ENCODE data around the gene MC1R. TPM values are rescaled to one million over a fixed set of nuclear protein-coding genes. Genes with fewer than 3 reads are reported as not detected.

The MC1R gene
- total RNA-seq, 4 donors from 2014 or later, result 2.0 to 5.0 (median 2.9) TPM

- Histone ChIP-seq H3K9me3 (no peaks in the 10 kb centered on the region), H3K4me3 (no peak overlapping the region), H3K4me1 (no peaks in the 10 kb centered on the region), H3K36me3 (peaks cover 75 to 89% (median 84%) of the 10 kb centered on the region in 4 donors), H3K27me3 (no peaks in the 10 kb centered on the region), H3K27ac (replicated peaks in 1 of 4) (no peak overlapping the region)
- 95% methylated on average over 7 of the region's 11 CpGs for WGBS
- TF ChIP-seq CTCF (IDR thresholded peaks at IDR 0.05) (no peak), POLR2A (IDR thresholded peaks at IDR 0.05; ENCODE audit: low read depth) (no peak), EP300 (IDR thresholded peaks at IDR 0.05) (no peak)
- intact Hi-C loops (cut with DNase I), result no loop called here
- no peak for DNase-seq (ENCODE audit: extremely low spot score)
Measured at GRCh38 chr16:89902980-89903379, 15.7 kb upstream of the MC1R start.

GRCh38 chr16:89903908-89904515, 14.7 kb upstream of the MC1R start:
- intact Hi-C loops (cut with DNase I), result no loop called here

GRCh38 chr16:89904606-89905510, 13.8 kb upstream of the MC1R start:
- Histone ChIP-seq H3K9me3 (no peaks in the 10 kb centered on the region), H3K4me3 (no peak overlapping the region), H3K36me3 (peaks cover 57 to 87% (median 81%) of the 10 kb centered on the region in 4 donors), H3K27me3 (no peaks in the 10 kb centered on the region), H3K27ac (replicated peaks in 1 of 4) (no peak overlapping the region), H3K4me1 (peaks cover 2 to 3% (median 3%) of the 10 kb centered on the region in 4 donors)
- WGBS, result 90% methylated on average over 13 of the region's 31 CpGs
- no peak for DNase-seq (ENCODE audit: extremely low spot score)
- no peak for TF ChIP-seq POLR2A (IDR thresholded peaks at IDR 0.05; ENCODE audit: low read depth)
- no peak for TF ChIP-seq POLR2AphosphoS5 (IDR thresholded peaks at IDR 0.05)
- no peak for TF ChIP-seq CTCF (IDR thresholded peaks at IDR 0.05)
- no peak for TF ChIP-seq EP300 (IDR thresholded peaks at IDR 0.05)
- intact Hi-C loops (cut with DNase I), result no loop called here

More at GRCh38 chr16:89903908-89904515, 14.7 kb upstream of the MC1R start:
- Histone ChIP-seq H3K36me3 (peaks cover 65 to 89% (median 84%) of the 10 kb centered on the region in 4 donors), H3K4me1 (no peaks in the 10 kb centered on the region), H3K4me3 (no peak overlapping the region), H3K9me3 (no peaks in the 10 kb centered on the region), H3K27ac (replicated peaks in 1 of 4) (no peak overlapping the region), H3K27me3 (no peaks in the 10 kb centered on the region)
- 86% methylated on average over 5 of the region's 19 CpGs for WGBS
- no peak for DNase-seq (ENCODE audit: extremely low spot score)
- TF ChIP-seq CTCF (IDR thresholded peaks at IDR 0.05) (no peak), POLR2AphosphoS5 (IDR thresholded peaks at IDR 0.05) (no peak), EP300 (IDR thresholded peaks at IDR 0.05) (no peak), POLR2A (IDR thresholded peaks at IDR 0.05; ENCODE audit: low read depth) (no peak)

- H3K27ac ChIP-seq (replicated peaks in 1 of 4), result no peak overlapping the region
- no peaks in the 10 kb centered on the region for H3K9me3 ChIP-seq
- peaks cover 9 to 11% (median 10%) of the 10 kb centered on the region in 4 donors for H3K4me1 ChIP-seq
- no peak overlapping the region for H3K4me3 ChIP-seq
- 88% methylated on average over 11 of the region's 23 CpGs for WGBS
- peaks cover 49 to 85% (median 80%) of the 10 kb centered on the region in 4 donors for H3K36me3 ChIP-seq
- TF ChIP-seq POLR2AphosphoS5 (IDR thresholded peaks at IDR 0.05), result no peak
- DNase-seq (ENCODE audit: extremely low spot score), result no peak
- H3K27me3 ChIP-seq, result no peaks in the 10 kb centered on the region
- intact Hi-C loops (cut with DNase I), result no loop called here
Measured at GRCh38 chr16:89905511-89906139, 13.0 kb upstream of the MC1R start.
